GM19035 (cell line): ENCODE data around the gene C19orf47.

Experiments
- ATAC-seq: cut with Tn5 transposase; IDR thresholded peaks from one replicate; pipeline ENCODE4 v1.9.1; 2021; ENCODE audit not compliant: unreplicated experiment

Gene C19orf47

GRCh38 chr19:40348125-40348913 is at the start of gene C19orf47, which contains the start of gene PLD3:
C19orf47 (minus strand) TSS chr19:40348397; CDS start chr19:40341857, 6,540 bp downstream.
PLD3 (plus strand) TSS chr19:40348695; CDS start chr19:40366484, 17,789 bp downstream.
- ATAC-seq: peak; percentile 97

GRCh38 chr19:40397568-40397906 is 49.3 kb upstream of the C19orf47 start:
- ATAC-seq: no peak

- ATAC-seq: no peak
Observed at GRCh38 chr19:40396886-40397567, 48.8 kb upstream of the C19orf47 start.

GRCh38 chr19:40395956-40396355 is 47.8 kb upstream of the C19orf47 start:
- ATAC-seq: no peak

- no peak for ATAC-seq
Observed at GRCh38 chr19:40394816-40395210, 46.6 kb upstream of the C19orf47 start.

GRCh38 chr19:40393894-40394815 is 46.0 kb upstream of the C19orf47 start:
- no peak for ATAC-seq

- ATAC-seq: no peak
Observed at GRCh38 chr19:40392894-40393517, 44.8 kb upstream of the C19orf47 start.

- ATAC-seq: no peak
Observed at GRCh38 chr19:40392123-40392522, 43.9 kb upstream of the C19orf47 start.

GRCh38 chr19:40390084-40390742 is 42.0 kb upstream of the C19orf47 start, which contains the start of gene HIPK4:
HIPK4 (minus strand) TSS chr19:40390181; CDS start chr19:40389902, 279 bp downstream.
- no peak for ATAC-seq

GRCh38 chr19:40389404-40390083 is 41.3 kb upstream of the C19orf47 start:
- no peak for ATAC-seq

GRCh38 chr19:40388481-40388880 is 40.3 kb upstream of the C19orf47 start:
- no peak for ATAC-seq

- no peak for ATAC-seq
Observed at GRCh38 chr19:40387155-40387554, 39.0 kb upstream of the C19orf47 start.

GRCh38 chr19:40383668-40384248 is 35.6 kb upstream of the C19orf47 start:
- no peak for ATAC-seq

GRCh38 chr19:40381321-40381720 is 33.1 kb upstream of the C19orf47 start:
- no peak for ATAC-seq

GRCh38 chr19:40380199-40381037 is 32.2 kb upstream of the C19orf47 start:
- no peak for ATAC-seq

GRCh38 chr19:40379446-40380198 is 31.4 kb upstream of the C19orf47 start:
- no peak for ATAC-seq

- ATAC-seq: no peak
Observed at GRCh38 chr19:40378509-40378908, 30.3 kb upstream of the C19orf47 start.
